Vagina (tissue), 2 donors: ENCODE results near the gene SLC13A3.

Experiments used
- CTCF ChIP-seq, 3 experiments: fragments of 450-650 bp in 2 of 3; fragments of 200-600 bp in 1 of 3; sonication (generic) in 1 of 3; IDR thresholded peaks; one replicate each; pipeline ENCODE4 v1.5.1; 2017 to 2019; ENCODE audit warnings: antibody characterized with exemption in 3 of 3, mild to moderate bottlenecking in 2 of 3, moderate library complexity in 2 of 3
- POLR2A ChIP-seq, 2 donors: fragments of 450-650 bp; IDR thresholded peaks; one replicate each; pipeline ENCODE4 v1.6.1; 2017; ENCODE audit warnings: antibody characterized with exemption in 2 of 2, mild to moderate bottlenecking in 2 of 2, moderate library complexity in 2 of 2

GRCh38 chr20:46635514-46636136 lies 15.6 kb downstream of the SLC13A3 start:
- no peak for TF ChIP-seq CTCF (IDR thresholded peaks at IDR 0.05)
- no peak for TF ChIP-seq POLR2A (IDR thresholded peaks at IDR 0.05)
